ENCODE data around the gene VWA7. TPM values are rescaled to one million over a fixed set of nuclear protein-coding genes. Genes with fewer than 3 reads are reported as not detected.

The VWA7 gene, protein sequence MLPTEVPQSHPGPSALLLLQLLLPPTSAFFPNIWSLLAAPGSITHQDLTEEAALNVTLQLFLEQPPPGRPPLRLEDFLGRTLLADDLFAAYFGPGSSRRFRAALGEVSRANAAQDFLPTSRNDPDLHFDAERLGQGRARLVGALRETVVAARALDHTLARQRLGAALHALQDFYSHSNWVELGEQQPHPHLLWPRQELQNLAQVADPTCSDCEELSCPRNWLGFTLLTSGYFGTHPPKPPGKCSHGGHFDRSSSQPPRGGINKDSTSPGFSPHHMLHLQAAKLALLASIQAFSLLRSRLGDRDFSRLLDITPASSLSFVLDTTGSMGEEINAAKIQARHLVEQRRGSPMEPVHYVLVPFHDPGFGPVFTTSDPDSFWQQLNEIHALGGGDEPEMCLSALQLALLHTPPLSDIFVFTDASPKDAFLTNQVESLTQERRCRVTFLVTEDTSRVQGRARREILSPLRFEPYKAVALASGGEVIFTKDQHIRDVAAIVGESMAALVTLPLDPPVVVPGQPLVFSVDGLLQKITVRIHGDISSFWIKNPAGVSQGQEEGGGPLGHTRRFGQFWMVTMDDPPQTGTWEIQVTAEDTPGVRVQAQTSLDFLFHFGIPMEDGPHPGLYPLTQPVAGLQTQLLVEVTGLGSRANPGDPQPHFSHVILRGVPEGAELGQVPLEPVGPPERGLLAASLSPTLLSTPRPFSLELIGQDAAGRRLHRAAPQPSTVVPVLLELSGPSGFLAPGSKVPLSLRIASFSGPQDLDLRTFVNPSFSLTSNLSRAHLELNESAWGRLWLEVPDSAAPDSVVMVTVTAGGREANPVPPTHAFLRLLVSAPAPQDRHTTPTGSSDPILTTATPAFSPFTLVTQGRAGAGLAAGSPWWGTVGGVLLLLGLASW
- total RNA-seq = 0.45 and 0.67 TPM in 2 replicates

DNA sequence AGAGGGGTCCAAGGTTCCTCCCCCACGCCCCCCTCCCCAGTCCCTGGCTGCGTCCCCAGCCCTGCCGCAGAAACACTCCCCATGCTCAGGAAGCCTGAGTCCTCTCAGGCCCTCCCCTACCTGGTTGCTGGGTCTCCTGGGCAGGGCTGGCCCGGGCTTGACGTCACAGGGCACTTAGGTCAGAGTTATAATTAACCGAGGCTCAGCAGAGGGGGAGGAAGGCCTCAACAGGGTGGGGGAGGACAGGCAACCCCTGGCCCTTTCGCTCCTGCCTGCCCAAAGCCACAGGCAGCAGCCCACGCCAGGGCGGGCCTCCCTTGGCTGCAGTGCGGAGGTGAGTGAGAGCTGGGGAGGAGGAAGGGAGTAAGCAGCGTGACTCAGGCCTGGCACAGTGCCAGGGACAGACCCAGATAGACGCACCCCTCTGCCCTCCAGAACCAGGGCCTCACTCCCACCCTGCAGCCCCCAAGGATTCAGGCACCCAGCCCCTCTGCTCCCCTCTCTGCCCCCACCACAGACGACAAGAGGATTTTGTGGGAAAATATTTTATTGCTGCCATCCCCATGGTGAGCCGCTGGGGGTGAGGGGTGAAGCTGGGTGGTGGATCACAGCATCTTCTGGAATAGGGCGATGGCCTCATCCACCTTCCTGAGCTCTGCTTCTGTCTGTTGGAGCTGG, at the start of gene VWA7:
Gene VWA7, minus strand, starts transcription at position 340 of the 678 bp plus-strand sequence. CDS start 549 bp downstream, outside the sequence.

GRCh38 chr6:31815025-31815838, 38.1 kb upstream of the VWA7 start, which contains the start of the genes HSPA1A and HSPA1L:
TSS of gene HSPA1A (plus strand) at chr6:31815543. CDS start at chr6:31815757, 214 bp downstream.
TSS of gene HSPA1L (minus strand) at chr6:31815283. CDS start at chr6:31811972, 3,311 bp downstream.

GRCh38 chr6:31806470-31807272, 29.5 kb upstream of the VWA7 start, which contains the start of gene LSM2:
TSS of gene LSM2 (minus strand) at chr6:31806966. CDS start at chr6:31806757, 209 bp downstream.

DNA sequence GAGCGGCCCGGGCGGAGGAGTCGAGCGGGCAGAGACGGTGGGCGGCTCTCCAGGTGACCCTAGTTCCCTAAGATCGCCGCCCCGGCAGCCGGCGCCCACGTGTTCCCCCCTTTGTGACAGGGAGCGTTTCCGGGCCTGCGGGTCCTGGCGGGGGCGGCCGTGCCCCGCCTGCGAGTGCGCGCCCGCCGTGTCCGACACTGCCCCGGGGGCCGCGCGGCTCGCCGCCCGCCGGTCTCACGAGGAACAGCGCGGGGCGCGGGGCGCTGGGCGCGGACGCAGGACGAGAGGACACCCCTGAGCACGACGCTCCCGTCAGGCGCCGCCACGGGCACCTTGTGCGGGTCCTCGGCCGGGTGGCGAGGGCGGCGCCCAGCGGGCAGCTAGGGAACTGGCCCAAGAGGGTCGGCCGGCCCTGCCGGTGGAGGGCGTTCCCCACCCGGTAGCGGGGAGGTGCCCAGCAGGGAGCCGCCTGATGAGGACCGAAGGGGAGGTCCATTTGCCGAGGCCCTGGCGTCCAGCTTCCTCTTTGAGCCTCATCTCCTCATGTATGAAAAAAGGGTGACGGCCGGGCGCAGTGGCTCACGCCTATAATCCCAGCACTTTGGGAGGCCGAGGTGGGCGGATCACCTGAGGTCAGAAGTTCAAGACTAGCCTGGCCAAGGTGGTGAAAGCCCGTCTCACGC, 18.6 kb upstream of the VWA7 start, which contains the start of gene VARS1:
Gene VARS1, minus strand, starts transcription at position 137 of the 683 bp plus-strand sequence. CDS start 535 bp downstream, outside the sequence.

DNA sequence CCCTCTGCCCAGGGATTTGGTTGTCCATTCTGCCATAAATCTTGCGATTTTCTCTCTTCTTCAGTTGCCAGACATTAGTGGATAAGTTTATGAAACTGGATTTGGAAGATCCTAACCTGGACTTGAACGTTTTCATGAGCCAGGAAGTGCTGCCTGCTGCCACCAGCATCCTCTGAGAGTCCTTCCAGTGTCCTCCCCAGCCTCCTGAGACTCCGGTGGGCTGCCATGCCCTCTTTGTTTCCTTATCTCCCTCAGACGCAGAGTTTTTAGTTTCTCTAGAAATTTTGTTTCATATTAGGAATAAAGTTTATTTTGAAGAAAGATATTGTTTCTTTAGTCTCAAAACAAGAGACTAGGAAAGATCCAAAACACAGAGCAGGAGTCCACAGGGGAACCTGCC, 14.8 kb downstream of the VWA7 start, which contains the start of gene SAPCD1:
Gene SAPCD1, plus strand, starts transcription at position 301 of the 400 bp plus-strand sequence. CDS start 399 bp downstream, outside the sequence.

GRCh38 chr6:31739639-31740396, 37.3 kb downstream of the VWA7 start, which contains the start of gene MSH5:
TSS of gene MSH5 (plus strand) at chr6:31740005. CDS start at chr6:31740467, 462 bp downstream.

GRCh38 chr6:31736021-31736767, 40.9 kb downstream of the VWA7 start, which contains the start of gene CLIC1:
TSS of gene CLIC1 (minus strand) at chr6:31736530. CDS start at chr6:31736300, 230 bp downstream.

DNA sequence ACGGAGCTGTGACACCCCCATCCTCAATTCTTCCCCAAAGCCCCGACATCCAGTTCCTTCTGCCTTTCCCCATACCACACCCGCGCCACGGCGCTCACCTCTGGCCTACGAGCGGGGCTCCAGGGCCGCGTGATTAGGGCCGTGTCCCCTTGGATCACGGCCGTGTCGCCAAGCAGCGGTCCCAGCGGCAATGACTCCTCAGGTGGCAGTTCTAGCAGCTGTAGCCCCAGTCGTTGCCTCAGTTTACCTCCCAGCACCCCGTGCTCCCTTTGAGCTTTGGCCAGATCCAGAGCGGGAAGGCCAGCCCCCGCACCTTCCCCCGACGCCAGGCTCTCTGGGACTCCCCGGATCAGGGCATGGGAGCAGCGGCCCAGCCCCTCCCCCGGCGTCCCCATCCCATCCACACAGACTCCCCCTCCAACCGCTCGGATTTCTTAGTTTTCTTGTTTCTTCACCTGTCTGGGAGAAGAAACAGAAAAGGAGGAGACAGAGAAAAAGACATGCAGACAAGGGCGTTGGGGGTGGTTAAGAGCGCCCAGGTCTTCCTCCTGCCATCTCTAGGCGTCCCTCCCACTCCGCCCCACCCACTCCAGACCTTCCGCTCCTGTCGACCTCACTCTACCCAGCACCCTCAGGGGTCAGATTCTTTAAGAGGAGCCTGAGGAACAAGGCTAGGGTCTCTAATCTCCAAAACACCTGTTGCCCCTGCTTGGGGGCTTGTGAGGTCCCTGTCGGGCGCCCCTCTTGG, 48.2 kb downstream of the VWA7 start, which contains the start of gene DDAH2:
Gene DDAH2, minus strand, starts transcription at position 533 of the 748 bp plus-strand sequence. Its CDS starts 138 bp downstream, at position 395.

GRCh38 chr6:31723245-31723979, 53.7 kb downstream of the VWA7 start, which contains the start of gene MPIG6B:
TSS of gene MPIG6B (plus strand) at chr6:31723373. CDS start at chr6:31723384, 11 bp downstream.

GRCh38 chr6:31721351-31722020, 55.6 kb downstream of the VWA7 start, which contains the start of gene LY6G6C:
TSS of gene LY6G6C (minus strand) at chr6:31721746. CDS start at chr6:31721679, 67 bp downstream.

Other genes starting within 250 kb of the VWA7 start
- not detected in 2 replicates for gene MCCD1, start 248.4 kb downstream of the VWA7 start, total RNA-seq
- 498 and 551 TPM in 2 replicates for gene DDX39B, start 235.3 kb downstream of the VWA7 start, total RNA-seq
- gene ATP6V1G2, start 230.7 kb downstream of the VWA7 start, total RNA-seq = 1.2 and 2.7 TPM in 2 replicates
- gene NFKBIL1, start 229.7 kb downstream of the VWA7 start, total RNA-seq = 17.7 and 19.9 TPM in 2 replicates
- not detected in 2 replicates for gene LTA, start 205.0 kb downstream of the VWA7 start, total RNA-seq
- not detected in 2 replicates for gene TNF, start 201.8 kb downstream of the VWA7 start, total RNA-seq
- not detected in 2 replicates for gene LTB, start 194.9 kb downstream of the VWA7 start, total RNA-seq
- gene LST1, start 191.1 kb downstream of the VWA7 start, total RNA-seq = not detected in 2 replicates
- not detected in 2 replicates for gene NCR3, start 184.3 kb downstream of the VWA7 start, total RNA-seq
- gene AIF1, start 162.1 kb downstream of the VWA7 start, total RNA-seq = 0.15 TPM in 1 of 2 replicates, not detected in the other
- 103 and 107 TPM in 2 replicates for gene PRRC2A, start 156.6 kb downstream of the VWA7 start, total RNA-seq
- gene BAG6, start 124.7 kb downstream of the VWA7 start, total RNA-seq = 265 and 271 TPM in 2 replicates
- gene APOM, start 121.4 kb downstream of the VWA7 start, total RNA-seq = 2.9 and 3.6 TPM in 2 replicates
- gene C6orf47, start 116.5 kb downstream of the VWA7 start, total RNA-seq = 15.6 and 17.7 TPM in 2 replicates
- gene GPANK1, start 112.3 kb downstream of the VWA7 start, total RNA-seq = 14.0 and 14.4 TPM in 2 replicates
- gene CSNK2B, start 111.2 kb downstream of the VWA7 start, total RNA-seq = 316 and 357 TPM in 2 replicates
- gene LY6G5B, start 107.4 kb downstream of the VWA7 start, total RNA-seq = 0.84 and 1.3 TPM in 2 replicates
- gene LY6G5C, start 96.3 kb downstream of the VWA7 start, total RNA-seq = 1.0 and 2.2 TPM in 2 replicates
- gene ABHD16A, start 74.0 kb downstream of the VWA7 start, total RNA-seq = 23.5 and 25.1 TPM in 2 replicates
- gene LY6G6F, start 70.5 kb downstream of the VWA7 start, total RNA-seq = not detected in 2 replicates
- not detected in 2 replicates for gene LY6G6D, start 62.0 kb downstream of the VWA7 start, total RNA-seq
- gene LY6G6C, start 55.6 kb downstream of the VWA7 start, total RNA-seq = not detected in 2 replicates
- not detected in 2 replicates for gene MPIG6B, start 54.0 kb downstream of the VWA7 start, total RNA-seq
- gene DDAH2, start 48.0 kb downstream of the VWA7 start, total RNA-seq = 56.0 and 63.8 TPM in 2 replicates
- gene CLIC1, start 40.8 kb downstream of the VWA7 start, total RNA-seq = 974 and 1,027 TPM in 2 replicates
- 10.9 and 15.5 TPM in 2 replicates for gene MSH5, start 37.3 kb downstream of the VWA7 start, total RNA-seq
- 3.2 and 5.8 TPM in 2 replicates for gene SAPCD1, start 14.7 kb downstream of the VWA7 start, total RNA-seq
- 90.6 and 111 TPM in 2 replicates for gene VARS1, start 18.4 kb upstream of the VWA7 start, total RNA-seq
- gene LSM2, start 29.6 kb upstream of the VWA7 start, total RNA-seq = 133 and 134 TPM in 2 replicates
- 0.30 and 0.50 TPM in 2 replicates for gene HSPA1L, start 38.0 kb upstream of the VWA7 start, total RNA-seq
- gene HSPA1A, start 38.2 kb upstream of the VWA7 start, total RNA-seq = 56.3 and 60.4 TPM in 2 replicates
- gene HSPA1B, start 50.4 kb upstream of the VWA7 start, total RNA-seq = 112 and 118 TPM in 2 replicates
- gene NEU1, start 85.5 kb upstream of the VWA7 start, total RNA-seq = 53.8 and 61.4 TPM in 2 replicates
- gene SLC44A4, start 101.7 kb upstream of the VWA7 start, total RNA-seq = 0.45 TPM in 1 of 2 replicates, not detected in the other
- 38.7 and 39.8 TPM in 2 replicates for gene EHMT2, start 120.4 kb upstream of the VWA7 start, total RNA-seq
- gene ZBTB12, start 124.8 kb upstream of the VWA7 start, total RNA-seq = 3.0 and 3.3 TPM in 2 replicates
- gene C2, start 150.4 kb upstream of the VWA7 start, total RNA-seq = 0.17 and 0.30 TPM in 2 replicates
- 2.0 and 2.7 TPM in 2 replicates for gene CFB, start 168.8 kb upstream of the VWA7 start, total RNA-seq
- gene NELFE, start 181.6 kb upstream of the VWA7 start, total RNA-seq = 142 and 144 TPM in 2 replicates
- 44.4 and 46.7 TPM in 2 replicates for gene SKIC2, start 181.8 kb upstream of the VWA7 start, total RNA-seq
- gene DXO, start 194.8 kb upstream of the VWA7 start, total RNA-seq = 17.5 and 21.9 TPM in 2 replicates
- 2.7 and 2.8 TPM in 2 replicates for gene C4A, start 204.7 kb upstream of the VWA7 start, total RNA-seq
- gene C4B, start 237.5 kb upstream of the VWA7 start, total RNA-seq = 1.5 and 2.2 TPM in 2 replicates